K562 (cell line): ENCODE data around the gene LRRC14B. TPM values are rescaled to one million over a fixed set of nuclear protein-coding genes. Genes with fewer than 3 reads are reported as not detected.
A peak's percentile ranks its signal among the peaks of the same experiment; 100 is the strongest.

ENCODE experiments used
- ATAC-seq: fragments of 200-7000 bp; cut with Tn5 transposase; 3 replicates; pipeline ENCODE4 v1.9.1; 2020; ENCODE audit warnings: moderate library complexity
- BruUV-seq: library from RNA; stranded (reverse); fragments of 400-500 nt; replicated peaks from 2 replicates; lab custom pipeline; 2021; lab: Mats Ljungman, UMichigan
- CTCF ChIA-PET: fragments of 300-600 bp; formaldehyde crosslinking; extraction: SDS; loops from one replicate; lab custom pipeline; 2021; ENCODE audit warnings: low intra/inter-chr PET ratio; lab: Yijun Ruan, JAX
- POLR2A ChIA-PET: fragments of 300-600, 350-650 bp; sonication (Branson Sonifier 250); formaldehyde crosslinking; extraction: SDS; loops from one replicate; lab custom pipeline; 2021; ENCODE audit warnings: antibody characterized with exemption, inconsistent platforms; lab: Yijun Ruan, JAX
- DNase-seq, 4 experiments: peaks; one replicate each; pipeline versions ENCODE4 v3.0.0 to v3.0.0-alpha.2; 2011 to 2018; ENCODE audit warnings: low spot score in 3 of 4, mixed read lengths in 3 of 4; ENCODE audit errors: extremely low read depth in 1 of 4
- FAIRE-seq: peaks from 2 replicates; lab custom pipeline; 2011; peaks lifted over from hg19 to GRCh38; lab: Jason Lieb, UNC
- H2AFZ ChIP-seq: 2 replicates; pipeline ENCODE4 v1.6.0; 2011; ENCODE audit warnings: low read depth, low read length, control low read depth, inconsistent platforms
- H3K27ac ChIP-seq: fragments of 200-600 bp; 3 replicates; pipeline ENCODE4 v1.8.0; 2011; ENCODE audit warnings: low read depth, mild to moderate bottlenecking, control low read depth, inconsistent platforms, low read length, moderate library complexity, mixed read lengths; ENCODE audit errors: extremely low read depth
- H3K27me3 ChIP-seq, 2 experiments: fragments of 300-600 bp in 1 of 2; 2 replicates in 1 of 2; 3 replicates in 1 of 2; pipeline versions ENCODE4 v1.6.0 to v1.8.0; 2011; ENCODE audit warnings: inconsistent platforms in 2 of 2, low read length in 2 of 2, mild to moderate bottlenecking in 1 of 2, mixed read lengths in 1 of 2, moderate library complexity in 1 of 2; ENCODE audit not compliant: control insufficient read depth in 2 of 2, insufficient read depth in 2 of 2
- H3K36me3 ChIP-seq: fragments of 300-600 bp; 3 replicates; pipeline ENCODE4 v1.8.0; 2011; ENCODE audit warnings: mild to moderate bottlenecking, low read length, inconsistent platforms; ENCODE audit not compliant: control insufficient read depth, insufficient read depth
- H3K4me1 ChIP-seq, 2 experiments: fragments of 200-600 bp in 1 of 2; replicated peaks in 1 of 2; 2 replicates in 1 of 2; 3 replicates in 1 of 2; pipeline versions ENCODE4 v1.5.1 to v1.8.0; 2011; ENCODE audit warnings: inconsistent platforms in 2 of 2, low read length in 2 of 2, mild to moderate bottlenecking in 1 of 2, mixed read lengths in 1 of 2, moderate library complexity in 1 of 2; ENCODE audit not compliant: control insufficient read depth in 2 of 2, insufficient read depth in 2 of 2
- H3K4me2 ChIP-seq: 2 replicates; pipeline ENCODE4 v1.6.1; 2011; ENCODE audit warnings: low read length, control low read depth, inconsistent platforms, mixed read lengths; ENCODE audit not compliant: insufficient read depth
- H3K4me3 ChIP-seq: fragments of 200-600 bp; sonication (generic), shearing (Covaris generic); 2 replicates; pipeline ENCODE4 v1.5.1; 2016; ENCODE audit warnings: control low read depth, inconsistent platforms
- H3K79me2 ChIP-seq: fragments of 200-600 bp; 3 replicates; pipeline ENCODE4 v1.8.0; 2011; ENCODE audit warnings: low read length, inconsistent platforms; ENCODE audit not compliant: control insufficient read depth, insufficient read depth
- H3K9ac ChIP-seq, 2 experiments: 2 replicates each; pipeline versions ENCODE4 v1.6.0 to v1.6.1; 2011; ENCODE audit warnings: low read depth in 2 of 2, low read length in 2 of 2, control low read depth in 1 of 2, inconsistent platforms in 1 of 2, mild to moderate bottlenecking in 1 of 2, mixed read lengths in 1 of 2; ENCODE audit not compliant: insufficient read depth in 1 of 2
- H3K9me1 ChIP-seq: one replicate; pipeline ENCODE4 v1.6.0; 2011; ENCODE audit warnings: inconsistent platforms, mild to moderate bottlenecking, low read length, moderate library complexity; ENCODE audit not compliant: control insufficient read depth, insufficient read depth
- H3K9me3 ChIP-seq: replicated peaks from 2 replicates; pipeline ENCODE4 v1.5.1; 2011; ENCODE audit warnings: low read depth, low read length, inconsistent platforms; ENCODE audit not compliant: control insufficient read depth, insufficient read depth
- H4K20me1 ChIP-seq: replicated peaks from 2 replicates; pipeline ENCODE4 v1.6.1; 2011; ENCODE audit warnings: low read length, inconsistent platforms, mixed read lengths; ENCODE audit not compliant: control insufficient read depth, insufficient read depth
- NFIC ChIP-seq: fragments of 450-650 bp; IDR thresholded peaks from 2 replicates; pipeline ENCODE4 v1.6.1; 2017; ENCODE audit warnings: mild to moderate bottlenecking, inconsistent platforms
- TCFL5 ChIP-seq: fragments of 250-450 bp; sonication (Bioruptor Pico); conservative IDR thresholded peaks from 2 replicates; pipeline ENCODE4 v1.6.1; 2021; ENCODE audit warnings: mild to moderate bottlenecking, moderate library complexity, matching md5 sums
- ZMIZ1 ChIP-seq, 2 experiments: fragments of 150-350 bp in 1 of 2; IDR thresholded peaks; 2 replicates each; pipeline ENCODE4 v1.6.1; 2012 to 2016; ENCODE audit warnings: low read depth in 2 of 2, low read length in 2 of 2, mild to moderate bottlenecking in 1 of 2, moderate library complexity in 1 of 2
- WGBS: fragments of 100-300 bp; shearing (Covaris generic); methylation state at CpG from one replicate; pipeline ENCODE4 v1.1.6; 2016; ENCODE audit warnings: low coverage, mixed read lengths; ENCODE audit not compliant: insufficient coverage; ENCODE audit errors: missing lambda C conversion rate; 5-methylcytosine and 5-hydroxymethylcytosine counted together
- in situ Hi-C: fragments of 300-500 bp; cut with MboI; formaldehyde crosslinking; loops from 4 replicates; pipeline ENCODE4 v1.15.0; 2018; ENCODE audit warnings: inconsistent platforms, mixed read lengths
- intact Hi-C: fragments of 100-400 bp; cut with micrococcal nuclease; formaldehyde crosslinking; loops from 2 replicates; pipeline ENCODE4 v1.14.2; 2022
- polyA plus RNA-seq, 8 experiments: library from polyadenylated mRNA; depleted of rRNA in 4 of 8; stranded (reverse) in 5 of 8; unstranded in 3 of 8; fragments of >200 nt; fragmentation: Nextera tagmentation in 2 of 8; fragmentation: Illumina TruSeq in 1 of 8; extraction: Ambion mirVana in 2 of 8; extraction: Trizol in 1 of 8; gene quantifications; 2 replicates each; pipeline versions ENCODE4 v1.2.1 to v1.2.3, GENCODE V29; 2011 to 2014; ENCODE audit warnings: inconsistent platforms in 1 of 8, missing spikeins in 1 of 8
- total RNA-seq, 7 experiments: library from RNA; depleted of rRNA in 6 of 7; stranded (reverse); fragments of >200 nt in 6 of 7; fragmentation: Illumina TruSeq in 2 of 7; extraction: Trizol in 2 of 7; gene quantifications; 2 replicates each; pipeline versions ENCODE4 v1.2.1 to v1.2.3, GENCODE V29; 2011 to 2021; ENCODE audit warnings: low replicate concordance in 1 of 7

The LRRC14B gene
- total and polyA plus RNA-seq, 9 of the 15 experiments (the other 6 are each of a cell fraction or from before 2014, with no cell fraction given), result not detected

- no peak for TF ChIP-seq ZMIZ1 (IDR thresholded peaks at IDR 0.05; ENCODE audit: low read depth in 2 of 2, low read length in 2 of 2)
Measured at GRCh38 chr5:167511-167910, 23.8 kb upstream of the LRRC14B start (continued).

GRCh38 chr5:167982-168660 lies 23.2 kb upstream of the LRRC14B start:
- Histone ChIP-seq H3K79me2 (no peaks in the 10 kb centered on the region), H3K9me1 (peaks cover 4% of the 10 kb centered on the region), H3K9me3 (no peaks in the 10 kb centered on the region), H4K20me1 (peaks cover 7% of the 10 kb centered on the region; the same call in 1 of the 2 replicates), H3K4me2 (no peak overlapping the region)
- CTCF ChIA-PET, result no interaction called here
- no peak for ATAC-seq
- FAIRE-seq, result peak; percentile 52
- no peak for DNase-seq
- in situ Hi-C loops, result no loop called here
- intact Hi-C loops, result no loop called here
- TF ChIP-seq NFIC (peak; percentile 46), TCFL5 (CRISPR knock-in tag) (no peak)
- TF ChIP-seq, all 486 proteins: peak for 1
- no peak overlapping the region for H3K27ac ChIP-seq
- peaks cover 0 to 22% of the 10 kb centered on the region in 2 experiments; a peak in 3 of 5 replicates for H3K4me1 ChIP-seq
- WGBS, result 2% methylated on average over 18 of the region's 18 CpGs
- no peak overlapping the region for H3K9ac ChIP-seq
- BruUV-seq, result no TSS peak
- POLR2A ChIA-PET, result interaction anchor here (0.6 to 1.2 kb wide), 2 partner anchors 8 to 59 kb away, joined by 3 read pairs; no protein-coding TSS in a partner anchor
- peaks cover 40 to 67% of the 10 kb centered on the region in 2 experiments for H3K27me3 ChIP-seq
- H2AFZ ChIP-seq, result no peak overlapping the region
- no peaks in the 10 kb centered on the region for H3K36me3 ChIP-seq
- H3K4me3 ChIP-seq, result no peak overlapping the region
